H1 (cell line): Measurements from ENCODE around the gene SORBS1. TPM values are rescaled to one million over a fixed set of nuclear protein-coding genes. Genes with fewer than 3 reads are reported as not detected.

Experiments used
- CTCF ChIA-PET: fragments of 300-600 bp; sonication (Branson Sonifier 250); formaldehyde crosslinking; loops from one replicate; lab custom pipeline; 2021; ENCODE audit not compliant: partially characterized antibody; lab: Charles Lee
- POLR2A ChIA-PET: fragments of 300-600 bp; sonication (Branson Sonifier 250); formaldehyde crosslinking; loops from one replicate; lab custom pipeline; 2021; ENCODE audit warnings: inconsistent platforms; ENCODE audit not compliant: partially characterized antibody; lab: Charles Lee
- DNase-seq, 2 experiments: peaks; one replicate each; pipeline versions ENCODE4 v3.0.0 to v3.0.0-alpha.2; 2010 to 2022; ENCODE audit warnings: low spot score in 2 of 2, low read depth in 1 of 2, mixed read lengths in 1 of 2
- FAIRE-seq: peaks from 2 replicates; lab custom pipeline; 2011; peaks lifted over from hg19 to GRCh38; lab: Jason Lieb, UNC
- H2AFZ ChIP-seq: 2 replicates; pipeline ENCODE4 v1.8.1; 2012; ENCODE audit warnings: low read length, inconsistent platforms
- H2AK5ac ChIP-seq: 2 replicates; pipeline ENCODE4 v1.6.1; 2013; ENCODE audit warnings: low read depth, low read length
- H2BK120ac ChIP-seq: replicated peaks from 2 replicates; pipeline ENCODE3; 2013; ENCODE audit warnings: low read depth, low read length, inconsistent platforms
- H2BK12ac ChIP-seq: 2 replicates; pipeline ENCODE4 v1.6.1; 2013; ENCODE audit warnings: low read depth, low read length
- H2BK15ac ChIP-seq: 2 replicates; pipeline ENCODE4 v1.6.1; 2013; ENCODE audit warnings: low read length
- H2BK20ac ChIP-seq: 2 replicates; pipeline ENCODE4 v1.6.1; 2013; ENCODE audit warnings: low read length
- H2BK5ac ChIP-seq: 2 replicates; pipeline ENCODE4 v1.6.1; 2013; ENCODE audit warnings: low read depth, low read length
- H3K14ac ChIP-seq: 2 replicates; pipeline ENCODE4 v1.6.1; 2013; ENCODE audit warnings: inconsistent platforms; ENCODE audit not compliant: insufficient read length
- H3K18ac ChIP-seq: 2 replicates; pipeline ENCODE4 v1.6.1; 2013; ENCODE audit warnings: low read length; ENCODE audit errors: extremely low read depth
- H3K23ac ChIP-seq: 2 replicates; pipeline ENCODE4 v1.6.1; 2013; ENCODE audit warnings: inconsistent platforms; ENCODE audit not compliant: insufficient read length
- H3K23me2 ChIP-seq: 2 replicates; pipeline ENCODE4 v1.6.1; 2013; ENCODE audit warnings: low read depth, low read length
- H3K27ac ChIP-seq: 2 replicates; pipeline ENCODE4 v1.6.1; 2011; ENCODE audit warnings: low read depth, low read length, inconsistent platforms
- H3K27me3 ChIP-seq, 4 experiments: replicated peaks in 1 of 4; 1 replicate in 1 of 4; 2 replicates in 3 of 4; pipeline versions ENCODE4 v1.6.1 to v1.8.1; 2011 to 2013; ENCODE audit warnings: low read length in 3 of 4, mild to moderate bottlenecking in 3 of 4, inconsistent platforms in 2 of 4, mixed read lengths in 2 of 4, moderate library complexity in 1 of 4; ENCODE audit not compliant: control insufficient read depth in 3 of 4, insufficient read depth in 3 of 4; ENCODE audit errors: extremely low read depth in 1 of 4
- H3K36me3 ChIP-seq, 4 experiments: 2 replicates each; pipeline versions ENCODE4 v1.6.1 to v1.8.1; 2011 to 2013; ENCODE audit warnings: mild to moderate bottlenecking in 4 of 4, low read length in 3 of 4, moderate library complexity in 2 of 4, control low read depth in 1 of 4, inconsistent platforms in 1 of 4; ENCODE audit not compliant: insufficient read depth in 4 of 4, control insufficient read depth in 2 of 4
- H3K4ac ChIP-seq: replicated peaks from 2 replicates; pipeline ENCODE3; 2013; ENCODE audit warnings: low read length, low read depth, mixed read lengths, inconsistent platforms; ENCODE audit not compliant: insufficient read length
- H3K4me1 ChIP-seq, 4 experiments: replicated peaks in 1 of 4; 1 replicate in 1 of 4; 2 replicates in 3 of 4; pipeline versions ENCODE4 v1.6.1 to v1.8.1; 2011 to 2013; ENCODE audit warnings: low read length in 3 of 4, inconsistent platforms in 2 of 4, mixed read lengths in 1 of 4; ENCODE audit not compliant: insufficient read depth in 4 of 4, control insufficient read depth in 3 of 4
- H3K4me2 ChIP-seq, 2 experiments: 2 replicates each; pipeline versions ENCODE4 v1.6.1 to v1.8.1; 2011 to 2013; ENCODE audit warnings: low read depth in 2 of 2, low read length in 2 of 2, control low read depth in 1 of 2, inconsistent platforms in 1 of 2, mild to moderate bottlenecking in 1 of 2; ENCODE audit not compliant: insufficient read depth in 1 of 2
- H3K4me3 ChIP-seq, 4 experiments: fragments of 200-600, 300-600 bp in 1 of 4; sonication (generic), shearing (Covaris generic), sonication (Bioruptor Twin) in 1 of 4; 2 replicates each; pipeline versions ENCODE4 v1.5.1 to v1.8.1; 2011 to 2016; ENCODE audit warnings: low read length in 4 of 4, low read depth in 3 of 4, control low read depth in 2 of 4, inconsistent platforms in 2 of 4, mild to moderate bottlenecking in 2 of 4, mixed read lengths in 1 of 4, moderate library complexity in 1 of 4; ENCODE audit not compliant: insufficient read depth in 2 of 4; ENCODE audit errors: extremely low read depth in 1 of 4
- H3K56ac ChIP-seq: replicated peaks from 2 replicates; pipeline ENCODE3; 2013; ENCODE audit warnings: low read depth, mild to moderate bottlenecking, mixed read lengths, low read length, inconsistent platforms; ENCODE audit not compliant: insufficient read length
- H3K79me1 ChIP-seq: 2 replicates; pipeline ENCODE4 v1.6.1; 2013; ENCODE audit warnings: low read depth, low read length, control low read depth
- H3K79me2 ChIP-seq, 2 experiments: 2 replicates each; pipeline versions ENCODE4 v1.6.1 to v1.8.1; 2012 to 2013; ENCODE audit warnings: low read length in 2 of 2, mild to moderate bottlenecking in 2 of 2, inconsistent platforms in 1 of 2; ENCODE audit not compliant: insufficient read depth in 2 of 2, control insufficient read depth in 1 of 2
- H3K9ac ChIP-seq, 4 experiments: replicated peaks in 1 of 4; 1 replicate in 1 of 4; 2 replicates in 3 of 4; pipeline versions ENCODE4 v1.6.1 to v1.8.1; 2011 to 2013; ENCODE audit warnings: low read depth in 3 of 4, low read length in 3 of 4, control low read depth in 2 of 4, mild to moderate bottlenecking in 2 of 4, moderate library complexity in 2 of 4, inconsistent platforms in 1 of 4; ENCODE audit errors: extremely low read depth in 1 of 4
- H3K9me3 ChIP-seq, 2 experiments: 2 replicates each; pipeline versions ENCODE4 v1.6.1 to v1.8.1; 2012 to 2013; ENCODE audit warnings: mild to moderate bottlenecking in 2 of 2, moderate library complexity in 2 of 2, control low read depth in 1 of 2, inconsistent platforms in 1 of 2, low read depth in 1 of 2, low read length in 1 of 2, mixed read lengths in 1 of 2; ENCODE audit not compliant: insufficient read depth in 2 of 2
- H4K20me1 ChIP-seq, 2 experiments: replicated peaks in 1 of 2; 2 replicates each; pipeline versions ENCODE3 to v1.8.1; 2011 to 2013; ENCODE audit warnings: inconsistent platforms in 2 of 2, low read length in 2 of 2, mild to moderate bottlenecking in 1 of 2; ENCODE audit not compliant: insufficient read depth in 2 of 2, control insufficient read depth in 1 of 2
- H4K5ac ChIP-seq: 2 replicates; pipeline ENCODE4 v1.6.1; 2013; ENCODE audit warnings: low read length, low read depth, mixed read lengths, inconsistent platforms; ENCODE audit not compliant: insufficient read length
- H4K8ac ChIP-seq: 2 replicates; pipeline ENCODE4 v1.8.0; 2013; ENCODE audit warnings: mild to moderate bottlenecking, moderate library complexity, low read length, inconsistent platforms; ENCODE audit not compliant: insufficient read depth; ENCODE audit errors: extremely low read depth
- H4K91ac ChIP-seq: replicated peaks from 2 replicates; pipeline ENCODE3; 2013; ENCODE audit warnings: low read length, mixed read lengths, inconsistent platforms; ENCODE audit not compliant: insufficient read length
- BRCA1 ChIP-seq: IDR thresholded peaks from 2 replicates; pipeline ENCODE4 v1.6.1; 2012; ENCODE audit warnings: low read depth, low read length, improper control_type of control experiment
- WGBS, 2 experiments: shearing (Covaris generic) in 1 of 2; methylation state at CpG; one replicate each; pipeline versions ENCODE4 v1.1.6 to v1.1.7; 2013 to 2015; ENCODE audit warnings: low lambda C conversion rate in 2 of 2, mixed read lengths in 2 of 2, inconsistent platforms in 1 of 2, low coverage in 1 of 2, missing lambda C conversion rate in 1 of 2; ENCODE audit not compliant: insufficient replicate concordance in 2 of 2, insufficient coverage in 1 of 2, insufficient read length in 1 of 2; ENCODE audit errors: extremely low coverage in 1 of 2, missing lambda C conversion rate in 1 of 2; 5-methylcytosine and 5-hydroxymethylcytosine counted together
- polyA plus RNA-seq, 7 experiments: library from polyadenylated mRNA; depleted of rRNA in 3 of 7; stranded (reverse) in 5 of 7; unstranded in 2 of 7; fragments of >200 nt in 5 of 7; fragments of 200-250 nt in 2 of 7; gene quantifications; 1 replicate in 5 of 7; 2 replicates in 1 of 7; 4 replicates in 1 of 7; pipeline versions ENCODE4 v1.2.1 to v1.2.3, GENCODE V29; 2011 to 2013; ENCODE audit warnings: missing spikeins in 2 of 7, mixed read lengths in 2 of 7
- total RNA-seq: library from RNA; stranded (reverse); fragmentation: NEBNext Ultra II Directional; extraction: Animal tissue kit (Norgen Biotek cat#: 25700); gene quantifications from 2 replicates; pipeline ENCODE4 v1.2.1, GENCODE V29; 2021

Gene SORBS1
- total and polyA plus RNA-seq, 2 of the 8 experiments (the other 6 are each of a cell fraction or from before 2014, with no cell fraction given), result 16.0 to 35.0 TPM

DNA sequence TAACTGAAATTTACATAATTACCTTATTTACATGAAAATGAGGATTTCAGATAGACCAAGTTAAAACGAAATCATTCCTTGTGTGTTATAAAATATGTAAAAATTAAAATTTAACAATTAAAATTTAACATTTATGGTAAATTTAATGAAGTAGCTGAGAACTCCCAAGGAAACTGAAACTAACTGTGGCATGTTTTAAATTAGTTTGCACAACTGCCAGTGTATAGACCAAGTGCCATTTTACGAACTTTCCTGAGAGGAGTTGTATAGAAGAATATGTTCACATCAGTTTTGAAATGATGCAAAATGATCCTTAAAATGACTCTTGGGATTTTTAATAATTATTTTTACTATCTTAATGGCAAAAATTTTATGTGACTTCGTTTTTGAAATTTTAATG is 293.9 kb downstream of the SORBS1 start:
- H3K14ac ChIP-seq, result no peak overlapping the region
- no peak overlapping the region for H3K56ac ChIP-seq
- H2BK5ac ChIP-seq, result no peak overlapping the region
- peaks cover 0 to 1% of the 10 kb centered on the region in 2 experiments for H4K20me1 ChIP-seq
- no peak overlapping the region for H2BK120ac ChIP-seq
- H4K91ac ChIP-seq, result no peak overlapping the region
- H3K9me3 ChIP-seq, result no peaks in the 10 kb centered on the region
- H2BK20ac ChIP-seq, result no peak overlapping the region
- 79% methylated on average over 3 of the region's 3 CpGs; no CpG with 5 or more reads in 1 of the 2 experiments for WGBS, 2 experiments
- no peak overlapping the region for H3K18ac ChIP-seq
- H3K4me3 ChIP-seq, result no peak overlapping the region
- H4K5ac ChIP-seq, result no peak overlapping the region
- no peak for FAIRE-seq
- no peak overlapping the region for H3K9ac ChIP-seq
- ChIA-PET CTCF (interaction anchor here (0.8 kb wide), 1 partner anchor 14 kb away, joined by 3 read pairs; no protein-coding TSS in a partner anchor), POLR2A (interaction anchor here (1.0 to 1.2 kb wide), 2 partner anchors 37 to 86 kb away, joined by 3 read pairs; no protein-coding TSS in a partner anchor)
- peaks cover 0 to 63% (median 9%) of the 10 kb centered on the region in 4 experiments; a peak in 6 of 8 replicates for H3K36me3 ChIP-seq
- no peak overlapping the region for H2AK5ac ChIP-seq
- no peak overlapping the region for H3K23ac ChIP-seq
- H3K27ac ChIP-seq, result no peak overlapping the region
- no peak overlapping the region for H3K4me2 ChIP-seq
- peaks cover 8% of the 10 kb centered on the region for H3K79me1 ChIP-seq
- no peak overlapping the region for H2AFZ ChIP-seq
- no peak overlapping the region for H2BK15ac ChIP-seq
- TF ChIP-seq BRCA1, result no peak
- no peak overlapping the region for H3K4ac ChIP-seq
- no peak overlapping the region for H2BK12ac ChIP-seq
- H3K79me2 ChIP-seq, result peaks cover 0 to 14% of the 10 kb centered on the region in 2 experiments; a peak in 2 of 4 replicates
- DNase-seq, result no peak
- H4K8ac ChIP-seq, result no peak overlapping the region
- no peaks in the 10 kb centered on the region for H3K27me3 ChIP-seq
- H3K4me1 ChIP-seq, result peaks cover 6 to 30% (median 14%) of the 10 kb centered on the region in 4 experiments
- no peaks in the 10 kb centered on the region for H3K23me2 ChIP-seq
